Smooth muscle cell (in vitro differentiated cells): Measurements from ENCODE around the gene ADISSP. TPM values are rescaled to one million over a fixed set of nuclear protein-coding genes. Genes with fewer than 3 reads are reported as not detected.
A peak's percentile ranks its signal among the peaks of the same experiment; 100 is the strongest.

Experiments used
- DNase-seq: peaks from one replicate; lab custom pipeline; 2025; ENCODE audit not compliant: unreplicated experiment; lab: John Stamatoyannopoulos, UW
- H2AFZ ChIP-seq: fragments of 200-600 bp; sonication (generic); 2 replicates; pipeline ENCODE4 v1.6.0; 2016; ENCODE audit warnings: antibody characterized with exemption, low read depth, mild to moderate bottlenecking
- H3F3A ChIP-seq: fragments of 200-600 bp; sonication (generic); 2 replicates; pipeline ENCODE4 v1.6.0; 2017; ENCODE audit warnings: antibody characterized with exemption, low read depth
- H3K27ac ChIP-seq: fragments of 200-600 bp; sonication (generic); 2 replicates; pipeline ENCODE4 v1.5.1; 2016; ENCODE audit warnings: low read depth, mild to moderate bottlenecking
- H3K27me3 ChIP-seq: fragments of 200-600 bp; sonication (generic); 2 replicates; pipeline ENCODE4 v1.6.1; 2016; ENCODE audit warnings: low read depth, mild to moderate bottlenecking
- H3K36me3 ChIP-seq: fragments of 200-600 bp; sonication (generic); 2 replicates; pipeline ENCODE4 v1.5.1; 2016; ENCODE audit warnings: low read depth
- H3K4me1 ChIP-seq: fragments of 200-600 bp; sonication (generic); 2 replicates; pipeline ENCODE4 v1.5.1; 2016; ENCODE audit warnings: low read depth
- H3K4me2 ChIP-seq: fragments of 200-600 bp; sonication (generic); 2 replicates; pipeline ENCODE4 v1.6.0; 2016; ENCODE audit warnings: mild to moderate bottlenecking
- H3K4me3 ChIP-seq: fragments of 200-600 bp; sonication (generic); 2 replicates; pipeline ENCODE4 v1.5.1; 2016; ENCODE audit warnings: mild to moderate bottlenecking
- H3K79me2 ChIP-seq: fragments of 200-600 bp; sonication (generic); 2 replicates; pipeline ENCODE4 v1.6.0; 2016; ENCODE audit warnings: low read depth, mild to moderate bottlenecking
- H3K9ac ChIP-seq: fragments of 200-600 bp; sonication (generic); 2 replicates; pipeline ENCODE4 v1.6.0; 2016; ENCODE audit warnings: low read depth
- H3K9me3 ChIP-seq: fragments of 200-600 bp; sonication (generic); replicated peaks from 2 replicates; pipeline ENCODE4 v1.5.1; 2016; ENCODE audit warnings: low read depth
- H4K20me1 ChIP-seq: fragments of 200-600 bp; sonication (generic); 2 replicates; pipeline ENCODE4 v1.6.0; 2016; ENCODE audit warnings: low read depth
- WGBS: methylation state at CpG from one replicate; pipeline ENCODE4 v1.1.7; 2016; ENCODE audit warnings: low lambda C conversion rate; 5-methylcytosine and 5-hydroxymethylcytosine counted together
- polyA plus RNA-seq: library from polyadenylated mRNA; unstranded; fragments of >200 nt; fragmentation: Nextera tagmentation; extraction: Ambion mirVana; gene quantifications from 2 replicates; pipeline ENCODE4 v1.2.1, GENCODE V29; 2016
- total RNA-seq: library from RNA; depleted of rRNA; stranded (reverse); fragments of >200 nt; gene quantifications from 2 replicates; pipeline ENCODE4 v1.2.3, GENCODE V29; 2014
- TF ChIP-seq, protein P1 (sequence below): fragments of 200-600 bp; sonication (generic); IDR thresholded peaks from 2 replicates; pipeline ENCODE4 v1.5.1; 2017; ENCODE audit warnings: borderline replicate concordance, mild to moderate bottlenecking, antibody characterized with exemption; ENCODE audit not compliant: insufficient read depth, poor library complexity, severe bottlenecking

Gene ADISSP
- total and polyA plus RNA-seq, 2 experiments from 2014 or later, result 7.6 to 46.7 TPM

DNA sequence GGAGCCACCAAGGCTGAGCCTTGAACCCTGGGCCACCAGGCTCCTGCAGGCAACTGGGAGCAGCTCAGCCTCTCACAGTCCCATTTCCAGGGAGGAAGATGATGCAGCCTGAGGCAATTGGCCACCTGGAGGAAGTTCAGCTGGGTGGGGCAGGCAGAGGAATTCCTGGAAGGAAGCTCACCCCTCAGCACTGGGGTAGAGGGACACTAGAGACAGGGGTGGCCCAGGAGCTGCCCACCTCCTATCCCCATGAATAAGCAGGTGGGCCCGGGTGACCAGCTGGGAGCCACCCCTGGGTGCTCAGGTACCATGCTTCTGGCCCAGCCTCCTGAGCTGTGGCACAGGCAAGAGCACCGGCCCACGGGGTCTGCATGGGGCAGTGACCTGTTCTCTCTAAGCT is 38.7 kb downstream of the ADISSP start:
- Histone ChIP-seq H3K79me2 (no peaks in the 10 kb centered on the region), H2AFZ (no peak overlapping the region), H3K9ac (no peak overlapping the region), H3K27me3 (peaks cover 5% of the 10 kb centered on the region), H3K4me2 (no peak overlapping the region), H3K27ac (no peak overlapping the region), H4K20me1 (no peaks in the 10 kb centered on the region), H3K4me1 (peaks cover 5% of the 10 kb centered on the region), H3K9me3 (no peaks in the 10 kb centered on the region), H3K36me3 (no peaks in the 10 kb centered on the region), H3K4me3 (no peak overlapping the region), H3F3A (peaks cover 4% of the 10 kb centered on the region)
- 87% methylated on average over 3 of the region's 3 CpGs for WGBS
- TF ChIP-seq, protein P1, sequence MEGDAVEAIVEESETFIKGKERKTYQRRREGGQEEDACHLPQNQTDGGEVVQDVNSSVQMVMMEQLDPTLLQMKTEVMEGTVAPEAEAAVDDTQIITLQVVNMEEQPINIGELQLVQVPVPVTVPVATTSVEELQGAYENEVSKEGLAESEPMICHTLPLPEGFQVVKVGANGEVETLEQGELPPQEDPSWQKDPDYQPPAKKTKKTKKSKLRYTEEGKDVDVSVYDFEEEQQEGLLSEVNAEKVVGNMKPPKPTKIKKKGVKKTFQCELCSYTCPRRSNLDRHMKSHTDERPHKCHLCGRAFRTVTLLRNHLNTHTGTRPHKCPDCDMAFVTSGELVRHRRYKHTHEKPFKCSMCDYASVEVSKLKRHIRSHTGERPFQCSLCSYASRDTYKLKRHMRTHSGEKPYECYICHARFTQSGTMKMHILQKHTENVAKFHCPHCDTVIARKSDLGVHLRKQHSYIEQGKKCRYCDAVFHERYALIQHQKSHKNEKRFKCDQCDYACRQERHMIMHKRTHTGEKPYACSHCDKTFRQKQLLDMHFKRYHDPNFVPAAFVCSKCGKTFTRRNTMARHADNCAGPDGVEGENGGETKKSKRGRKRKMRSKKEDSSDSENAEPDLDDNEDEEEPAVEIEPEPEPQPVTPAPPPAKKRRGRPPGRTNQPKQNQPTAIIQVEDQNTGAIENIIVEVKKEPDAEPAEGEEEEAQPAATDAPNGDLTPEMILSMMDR, result no peak
- no peak for DNase-seq

DNA sequence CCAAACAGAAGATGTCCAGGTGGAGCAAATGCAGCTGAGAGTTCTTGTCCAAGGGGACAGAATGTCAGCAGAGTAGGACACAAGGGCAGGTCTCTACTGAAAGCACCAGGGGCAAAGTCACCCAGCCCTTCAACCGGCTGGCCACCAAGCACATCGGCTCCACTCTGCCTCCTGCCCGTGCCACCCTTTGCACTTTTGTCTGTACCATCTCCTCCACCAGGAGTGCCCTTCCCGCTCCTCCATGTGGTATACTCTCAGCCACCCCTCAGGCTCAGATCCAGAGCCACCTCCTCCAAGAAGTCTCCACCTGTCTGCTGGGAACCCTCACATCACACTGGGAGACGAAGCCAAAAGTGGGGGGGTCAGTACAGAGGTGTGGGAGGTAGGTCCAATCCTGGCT is 39.2 kb downstream of the ADISSP start:
- Histone ChIP-seq H3K36me3 (no peaks in the 10 kb centered on the region), H4K20me1 (no peaks in the 10 kb centered on the region), H3K79me2 (no peaks in the 10 kb centered on the region), H3F3A (peaks cover 4% of the 10 kb centered on the region), H3K27me3 (peaks cover 5% of the 10 kb centered on the region), H3K4me1 (peaks cover 5% of the 10 kb centered on the region), H2AFZ (no peak overlapping the region), H3K4me3 (no peak overlapping the region), H3K27ac (no peak overlapping the region), H3K4me2 (no peak overlapping the region), H3K9ac (no peak overlapping the region), H3K9me3 (no peaks in the 10 kb centered on the region)
- no peak for DNase-seq
- 90% methylated on average over 5 of the region's 5 CpGs for WGBS
- TF ChIP-seq, protein P1, result no peak

DNA sequence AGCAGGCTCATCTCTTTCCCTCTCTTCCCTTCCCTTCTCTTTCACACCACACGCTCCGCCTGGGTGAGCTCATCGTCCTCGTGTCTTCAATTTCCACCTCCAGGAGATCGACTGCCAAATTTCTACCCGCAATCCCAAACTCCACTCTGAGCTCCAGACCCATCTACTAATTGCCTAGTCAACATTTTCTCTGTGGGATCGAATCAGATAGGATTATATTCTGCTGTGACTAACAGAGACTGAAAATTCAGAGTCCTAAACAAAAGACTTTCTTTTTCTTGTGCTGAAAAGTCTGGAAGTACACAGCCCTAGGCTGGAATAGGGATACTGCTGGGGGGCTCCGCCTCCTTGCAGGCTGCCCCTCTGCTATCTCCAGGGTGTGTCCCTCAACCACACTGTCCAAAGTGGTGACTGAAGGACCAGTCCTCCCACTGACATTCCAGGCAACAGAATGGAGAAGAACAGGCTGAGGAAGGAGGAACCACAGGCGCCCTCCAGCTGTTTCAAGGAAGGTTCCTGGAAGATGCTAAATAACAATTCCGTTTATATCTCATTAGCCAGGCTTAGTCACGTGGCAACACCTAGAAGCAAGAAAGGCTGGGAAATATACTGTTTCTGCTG is 40.0 kb downstream of the ADISSP start:
- H3K9ac ChIP-seq, result no peak overlapping the region
- H3F3A ChIP-seq, result peaks cover 4% of the 10 kb centered on the region
- peaks cover 5% of the 10 kb centered on the region for H3K27me3 ChIP-seq
- no peak overlapping the region for H3K27ac ChIP-seq
- no peaks in the 10 kb centered on the region for H3K79me2 ChIP-seq
- H2AFZ ChIP-seq, result peak overlapping the region; percentile 9
- H3K4me3 ChIP-seq, result no peak overlapping the region
- H3K36me3 ChIP-seq, result no peaks in the 10 kb centered on the region
- H3K4me2 ChIP-seq, result peak overlapping the region; percentile 56
- H3K9me3 ChIP-seq, result no peaks in the 10 kb centered on the region
- H4K20me1 ChIP-seq, result no peaks in the 10 kb centered on the region
- TF ChIP-seq, protein P1, result no peak
- no peak for DNase-seq
- WGBS, result 48% methylated on average over 11 of the region's 11 CpGs
- peaks cover 5% of the 10 kb centered on the region for H3K4me1 ChIP-seq

DNA sequence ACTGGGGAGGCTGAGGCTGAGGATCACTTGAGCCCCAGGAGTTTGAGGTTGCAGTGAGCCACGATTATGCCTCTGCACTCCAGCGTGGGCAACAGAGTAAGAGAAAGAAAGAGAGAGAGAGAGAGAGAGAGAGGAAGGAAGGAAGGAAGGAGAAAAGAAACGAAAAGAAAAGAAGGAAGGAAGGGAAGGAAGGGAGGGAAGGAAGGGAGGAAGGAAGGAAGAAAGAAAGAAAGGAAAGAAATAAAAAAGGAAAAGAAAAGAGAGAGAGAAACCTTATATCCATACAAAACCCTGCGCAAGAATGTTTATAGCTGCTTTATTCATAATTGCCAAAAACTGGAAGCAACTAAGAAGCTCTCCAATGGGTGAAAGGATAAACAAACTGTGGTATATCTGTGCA is 43.2 kb downstream of the ADISSP start:
- no peak overlapping the region for H3K27ac ChIP-seq
- DNase-seq, result no peak
- H3K36me3 ChIP-seq, result no peaks in the 10 kb centered on the region
- no peaks in the 10 kb centered on the region for H3K79me2 ChIP-seq
- TF ChIP-seq, protein P1, result no peak
- H3K27me3 ChIP-seq, result peaks cover 26% of the 10 kb centered on the region
- H4K20me1 ChIP-seq, result no peaks in the 10 kb centered on the region
- peaks cover 4% of the 10 kb centered on the region for H3F3A ChIP-seq
- H3K4me3 ChIP-seq, result no peak overlapping the region
- H3K9me3 ChIP-seq, result no peaks in the 10 kb centered on the region
- H3K4me1 ChIP-seq, result peaks cover 5% of the 10 kb centered on the region
- H3K9ac ChIP-seq, result no peak overlapping the region
- H3K4me2 ChIP-seq, result no peak overlapping the region
- H2AFZ ChIP-seq, result no peak overlapping the region
- WGBS, result 79% methylated on average over 4 of the region's 4 CpGs
